Gastroesophageal sphincter (tissue), 4 donors: ENCODE results near the gene RTN1. TPM values are rescaled to one million over a fixed set of nuclear protein-coding genes. Genes with fewer than 3 reads are reported as not detected.

Source experiments
- ATAC-seq: fragments of 150-250 bp; one replicate; pipeline ENCODE4 v1.9.1; 2016; ENCODE audit warnings: mild to moderate bottlenecking, moderate library complexity
- H3K27ac ChIP-seq, 4 donors: fragments of 200-600 bp; sonication (generic) in 3 of 4; 1 replicate in 3 of 4; 2 replicates in 1 of 4; pipeline ENCODE4 v1.5.1; 2016 to 2019
- H3K27me3 ChIP-seq: fragments of 200-600 bp; sonication (generic); one replicate; pipeline ENCODE4 v1.5.1; 2019
- H3K36me3 ChIP-seq, 2 donors: fragments of 200-600 bp; sonication (generic); one replicate each; pipeline ENCODE4 v1.5.1; 2019; ENCODE audit warnings: control low read depth in 1 of 2
- H3K4me1 ChIP-seq, 3 donors: fragments of 200-600 bp; sonication (generic); 1 replicate in 2 of 3; 2 replicates in 1 of 3; pipeline ENCODE4 v1.5.1; 2016 to 2019; ENCODE audit warnings: control low read depth in 2 of 3
- H3K4me3 ChIP-seq, 2 donors: fragments of 200-600 bp; sonication (generic); one replicate each; pipeline ENCODE4 v1.5.1; 2019; ENCODE audit warnings: mild to moderate bottlenecking in 1 of 2, moderate library complexity in 1 of 2
- H3K9me3 ChIP-seq, 3 donors: fragments of 200-600 bp; sonication (generic); one replicate each; pipeline ENCODE4 v1.5.1; 2017 to 2019; ENCODE audit warnings: control low read depth in 2 of 3
- EP300 ChIP-seq: sonication (generic); formaldehyde crosslinking; IDR thresholded peaks from one replicate; pipeline ENCODE4 v1.6.1; 2017; ENCODE audit warnings: antibody characterized with exemption, mild to moderate bottlenecking
- POLR2A ChIP-seq, 2 donors: fragments of 450-650 bp; IDR thresholded peaks; one replicate each; pipeline ENCODE4 v1.6.1; 2017; ENCODE audit warnings: antibody characterized with exemption in 2 of 2, mild to moderate bottlenecking in 2 of 2, moderate library complexity in 1 of 2
- POLR2AphosphoS5 ChIP-seq: sonication (generic); formaldehyde crosslinking; IDR thresholded peaks from one replicate; pipeline ENCODE4 v1.6.1; 2017; ENCODE audit warnings: antibody characterized with exemption
- WGBS, 2 donors: methylation state at CpG; one replicate each; pipeline ENCODE4 v1.1.5; 2018; ENCODE audit warnings: low coverage in 1 of 2; 5-methylcytosine and 5-hydroxymethylcytosine counted together
- total RNA-seq, 4 donors: library from RNA; depleted of rRNA; stranded (reverse); fragments of >200 nt; gene quantifications; one replicate each; pipeline ENCODE4 v1.1.0, GENCODE V29; 2016
- TF ChIP-seq, protein P1 (sequence below), 4 experiments: fragments of 200-600 bp in 2 of 4; fragments of 450-650 bp in 2 of 4; sonication (generic) in 1 of 4; IDR thresholded peaks; one replicate each; pipeline ENCODE4 v1.5.1; 2017 to 2019; ENCODE audit warnings: antibody characterized with exemption in 4 of 4, mild to moderate bottlenecking in 2 of 4, moderate library complexity in 2 of 4

The RTN1 gene
- total RNA-seq, 4 donors from 2014 or later: 1.4 to 6.9 (median 6.5) TPM

DNA sequence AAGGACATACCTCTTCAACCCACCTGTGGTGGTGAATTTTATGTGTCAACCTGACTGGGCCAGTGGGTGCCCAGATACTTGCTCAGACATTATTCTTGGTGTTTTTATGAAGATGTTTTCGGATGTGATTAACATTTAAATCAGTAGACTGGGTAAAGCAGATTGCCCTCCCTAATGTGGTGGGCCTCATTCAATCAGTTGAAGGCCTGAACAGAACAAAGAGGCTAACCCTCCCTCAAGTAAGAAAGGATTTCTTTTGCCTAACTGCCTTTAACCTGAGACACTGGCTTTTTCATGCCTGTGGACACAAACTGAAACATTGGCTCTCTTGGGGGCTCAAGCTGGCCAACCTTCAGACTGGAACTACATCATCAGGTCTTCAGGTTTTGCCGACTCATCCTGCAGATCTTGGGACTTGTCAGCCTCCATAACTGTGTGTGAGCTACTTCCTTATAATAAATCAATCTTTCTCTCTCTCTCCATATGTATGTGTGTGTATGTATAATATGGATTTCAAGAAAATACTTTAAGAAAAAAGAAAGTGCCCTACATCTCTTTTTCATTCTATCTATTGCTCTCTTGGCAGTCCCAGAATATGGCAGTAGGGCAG lies 39.4 kb downstream of the RTN1 start:
- ATAC-seq: no peak
- H3K4me1 ChIP-seq: no peaks in the 10 kb centered on the region
- TF ChIP-seq POLR2A (IDR thresholded peaks at IDR 0.05): no peak
- no peak for TF ChIP-seq EP300
- TF ChIP-seq POLR2AphosphoS5: no peak
- TF ChIP-seq, protein P1, sequence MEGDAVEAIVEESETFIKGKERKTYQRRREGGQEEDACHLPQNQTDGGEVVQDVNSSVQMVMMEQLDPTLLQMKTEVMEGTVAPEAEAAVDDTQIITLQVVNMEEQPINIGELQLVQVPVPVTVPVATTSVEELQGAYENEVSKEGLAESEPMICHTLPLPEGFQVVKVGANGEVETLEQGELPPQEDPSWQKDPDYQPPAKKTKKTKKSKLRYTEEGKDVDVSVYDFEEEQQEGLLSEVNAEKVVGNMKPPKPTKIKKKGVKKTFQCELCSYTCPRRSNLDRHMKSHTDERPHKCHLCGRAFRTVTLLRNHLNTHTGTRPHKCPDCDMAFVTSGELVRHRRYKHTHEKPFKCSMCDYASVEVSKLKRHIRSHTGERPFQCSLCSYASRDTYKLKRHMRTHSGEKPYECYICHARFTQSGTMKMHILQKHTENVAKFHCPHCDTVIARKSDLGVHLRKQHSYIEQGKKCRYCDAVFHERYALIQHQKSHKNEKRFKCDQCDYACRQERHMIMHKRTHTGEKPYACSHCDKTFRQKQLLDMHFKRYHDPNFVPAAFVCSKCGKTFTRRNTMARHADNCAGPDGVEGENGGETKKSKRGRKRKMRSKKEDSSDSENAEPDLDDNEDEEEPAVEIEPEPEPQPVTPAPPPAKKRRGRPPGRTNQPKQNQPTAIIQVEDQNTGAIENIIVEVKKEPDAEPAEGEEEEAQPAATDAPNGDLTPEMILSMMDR (IDR thresholded peaks at IDR 0.05): no peak
- H3K36me3 ChIP-seq: no peaks in the 10 kb centered on the region
- no peak overlapping the region for H3K27ac ChIP-seq
- H3K27me3 ChIP-seq: no peaks in the 10 kb centered on the region
- 94 to 96% methylated on average over 2 of the region's 2 CpGs for WGBS, 2 donors
- H3K9me3 ChIP-seq: no peaks in the 10 kb centered on the region
- H3K4me3 ChIP-seq: no peak overlapping the region

DNA sequence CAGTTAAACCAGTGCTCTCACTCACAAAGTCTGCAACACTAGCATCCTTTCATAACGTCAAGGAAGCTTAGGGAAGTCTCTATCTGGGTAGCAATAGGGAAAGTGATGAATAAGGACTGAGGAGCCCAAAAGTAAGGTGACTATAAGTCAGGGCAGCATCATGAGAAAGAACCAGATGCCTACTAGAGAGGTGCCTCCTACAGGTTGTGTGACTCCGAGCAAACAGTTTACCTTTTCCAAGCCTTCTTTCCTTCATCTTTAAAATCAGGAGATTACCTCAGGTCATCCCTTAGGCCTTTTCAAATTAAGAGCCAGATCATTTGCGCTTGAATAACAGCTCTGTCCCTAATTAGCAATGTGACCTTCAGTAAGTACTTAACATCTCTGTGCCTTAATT lies 40.2 kb downstream of the RTN1 start:
- TF ChIP-seq, protein P1 (IDR thresholded peaks at IDR 0.05): no peak
- WGBS, 2 donors: 72 to 79% methylated on average over 2 of the region's 3 CpGs
- no peaks in the 10 kb centered on the region for H3K9me3 ChIP-seq
- H3K36me3 ChIP-seq: no peaks in the 10 kb centered on the region
- H3K4me1 ChIP-seq: no peaks in the 10 kb centered on the region
- no peaks in the 10 kb centered on the region for H3K27me3 ChIP-seq
- no peak for ATAC-seq
- H3K4me3 ChIP-seq: no peak overlapping the region
- H3K27ac ChIP-seq: no peak overlapping the region

DNA sequence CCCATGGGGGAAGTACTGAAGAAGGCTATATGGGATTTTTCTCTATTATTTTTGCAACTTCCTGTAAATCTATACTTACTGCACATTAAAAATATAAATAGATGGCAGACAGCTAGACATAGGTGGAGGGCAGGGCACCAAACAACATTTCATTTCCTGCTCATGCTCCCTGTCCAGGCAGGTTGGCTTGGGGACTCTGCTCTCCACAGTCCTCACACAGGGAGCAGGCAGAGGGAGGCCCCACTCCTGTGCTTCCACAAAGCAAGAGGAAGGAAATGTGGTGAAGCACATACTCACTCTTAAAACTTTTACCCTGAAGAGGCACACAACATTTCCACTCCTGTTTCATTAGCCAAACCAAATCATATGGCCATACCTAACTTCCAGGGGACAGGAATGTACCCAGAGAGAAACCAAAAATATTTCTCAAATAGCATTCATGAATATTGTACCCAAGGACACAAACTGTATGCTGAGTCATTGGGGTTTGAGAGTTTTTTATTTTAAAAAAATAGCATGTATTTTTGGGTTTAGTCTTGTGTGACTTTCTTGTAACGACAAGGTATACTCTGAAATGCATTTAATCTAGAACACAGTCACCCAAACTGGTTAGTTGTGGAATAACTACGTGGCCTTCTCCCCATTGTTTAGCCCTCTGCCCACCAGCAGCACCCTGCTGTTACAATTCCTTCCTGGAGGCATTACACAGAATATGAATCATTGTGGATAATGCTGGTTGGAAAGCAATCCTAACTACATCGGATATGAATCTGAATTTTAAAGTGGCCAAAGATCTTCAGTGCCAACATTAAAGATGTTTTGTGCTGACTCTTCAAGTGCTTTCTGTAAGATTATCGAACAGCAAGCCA lies 40.9 kb downstream of the RTN1 start:
- Histone ChIP-seq H3K9me3 (no peaks in the 10 kb centered on the region), H3K4me1 (no peaks in the 10 kb centered on the region), H3K36me3 (no peaks in the 10 kb centered on the region), H3K27me3 (no peaks in the 10 kb centered on the region), H3K27ac (no peak overlapping the region), H3K4me3 (no peak overlapping the region)
- no peak for ATAC-seq
- 57 to 81% methylated on average over 4 of the region's 4 CpGs for WGBS, 2 donors
- TF ChIP-seq, protein P1 (IDR thresholded peaks at IDR 0.05): no peak
- TF ChIP-seq POLR2AphosphoS5 (no peak), EP300 (no peak), POLR2A (IDR thresholded peaks at IDR 0.05) (no peak)

DNA sequence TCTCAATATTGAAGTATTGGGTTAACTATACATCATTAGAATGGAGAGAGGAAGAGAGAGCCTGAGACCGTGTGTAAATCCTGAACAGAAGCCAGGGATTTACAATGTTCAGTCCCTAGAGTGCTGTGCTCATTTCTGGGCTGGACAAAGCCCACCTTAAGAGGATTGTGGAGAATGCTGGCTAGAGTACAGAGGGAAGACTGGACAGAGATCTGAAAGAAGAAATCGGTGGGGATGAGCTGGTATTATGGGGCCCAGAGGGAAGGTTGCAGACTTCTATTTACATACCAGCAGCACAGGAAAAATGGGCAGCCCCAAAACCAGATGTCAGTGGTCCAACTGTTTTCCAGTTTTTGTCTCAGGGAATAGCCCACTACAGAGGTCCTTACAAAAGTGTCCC lies 42.3 kb downstream of the RTN1 start:
- Histone ChIP-seq H3K27ac (no peak overlapping the region), H3K9me3 (no peaks in the 10 kb centered on the region), H3K4me1 (no peaks in the 10 kb centered on the region), H3K36me3 (no peaks in the 10 kb centered on the region), H3K27me3 (no peaks in the 10 kb centered on the region), H3K4me3 (no peak overlapping the region)
- TF ChIP-seq EP300 (no peak), POLR2A (IDR thresholded peaks at IDR 0.05) (no peak), POLR2AphosphoS5 (no peak)
- TF ChIP-seq, protein P1 (IDR thresholded peaks at IDR 0.05): no peak
- ATAC-seq: no peak
- 7 to 17% methylated on average over 2 of the region's 2 CpGs for WGBS, 2 donors

DNA sequence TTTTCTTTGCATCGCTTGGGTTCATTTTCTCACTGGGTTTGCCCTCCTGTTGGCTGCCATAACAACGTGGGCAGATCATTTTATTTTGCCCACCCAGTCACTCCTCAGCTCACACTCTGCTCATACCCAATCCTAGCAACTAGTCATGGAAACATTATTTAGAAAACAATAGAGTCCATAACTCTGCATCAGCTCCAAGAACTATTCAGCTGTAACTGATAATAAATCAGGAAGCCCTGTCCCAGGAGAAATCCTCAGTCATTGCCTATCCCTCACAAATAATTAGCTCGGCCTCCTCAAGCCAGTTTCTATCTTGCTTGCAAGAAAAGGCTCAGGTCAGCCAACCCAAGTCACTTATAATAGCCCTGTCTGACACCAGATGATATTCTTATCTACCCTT lies 43.2 kb downstream of the RTN1 start:
- Histone ChIP-seq H3K27me3 (no peaks in the 10 kb centered on the region), H3K4me3 (no peak overlapping the region), H3K9me3 (no peaks in the 10 kb centered on the region), H3K36me3 (no peaks in the 10 kb centered on the region), H3K4me1 (no peaks in the 10 kb centered on the region), H3K27ac (no peak overlapping the region)
- ATAC-seq: no peak
- 56% methylated on average over 3 of the region's 3 CpGs; no CpG with 5 or more reads in 1 of the 2 donors for WGBS, 2 donors
- TF ChIP-seq, protein P1 (IDR thresholded peaks at IDR 0.05): no peak
- TF ChIP-seq POLR2A (IDR thresholded peaks at IDR 0.05) (no peak), EP300 (no peak), POLR2AphosphoS5 (no peak)
